ENCODE results near the gene PDK3.

PDK3 gene

GRCh38 chrX:24495700-24496099 lies 30.6 kb downstream of the PDK3 start:
- no peak overlapping the region for H3K4me3 Mint-ChIP-seq
- ATAC-seq = no peak
- no peaks in the 10 kb centered on the region for H3K9me3 Mint-ChIP-seq

GRCh38 chrX:24498181-24498580 lies 33.1 kb downstream of the PDK3 start:
- peak overlapping the region; percentile 45 for H3K27ac Mint-ChIP-seq
- no peak overlapping the region for H3K4me3 Mint-ChIP-seq
- H3K36me3 Mint-ChIP-seq = peaks cover 32% of the 10 kb centered on the region
- peaks cover 10% of the 10 kb centered on the region for H3K4me1 Mint-ChIP-seq
- DNase-seq (ENCODE audit: low spot score in 2 of 2) (no peak), ATAC-seq (peak; percentile 49)
- H3K9me3 Mint-ChIP-seq = no peaks in the 10 kb centered on the region

More at GRCh38 chrX:24495700-24496099, 30.6 kb downstream of the PDK3 start:
- Mint-ChIP-seq H3K27ac (no peak overlapping the region), H3K36me3 (peaks cover 25% of the 10 kb centered on the region), H3K4me1 (peaks cover 14% of the 10 kb centered on the region)
- DNase-seq (ENCODE audit: low spot score in 2 of 2) = no peak

- ATAC-seq = peak; percentile 79
- DNase-seq (ENCODE audit: low spot score in 2 of 2) = no peak
- Mint-ChIP-seq H3K4me1 (peaks cover 2% of the 10 kb centered on the region), H3K9me3 (no peaks in the 10 kb centered on the region), H3K27ac (peak overlapping the region; percentile 45), H3K4me3 (no peak overlapping the region), H3K36me3 (peaks cover 32% of the 10 kb centered on the region)
Measured at GRCh38 chrX:24498975-24499374, 33.9 kb downstream of the PDK3 start.

GRCh38 chrX:24506082-24506481 lies 41.0 kb downstream of the PDK3 start:
- Mint-ChIP-seq H3K27ac (no peak overlapping the region), H3K36me3 (peaks cover 64% of the 10 kb centered on the region)
- DNase-seq (ENCODE audit: low spot score in 2 of 2) = peak in 1 of 2 donors; percentile 51

GRCh38 chrX:24508375-24508774 lies 43.3 kb downstream of the PDK3 start:
- no peak overlapping the region for H3K4me3 Mint-ChIP-seq
- no peak for DNase-seq (ENCODE audit: low spot score in 2 of 2)

More at GRCh38 chrX:24506082-24506481, 41.0 kb downstream of the PDK3 start:
- Mint-ChIP-seq H3K4me1 (peaks cover 40% of the 10 kb centered on the region), H3K4me3 (no peak overlapping the region), H3K9me3 (no peaks in the 10 kb centered on the region)
- peak; percentile 98 for ATAC-seq

GRCh38 chrX:24513416-24513815 lies 48.3 kb downstream of the PDK3 start:
- Mint-ChIP-seq H3K9me3 (no peaks in the 10 kb centered on the region), H3K4me3 (no peak overlapping the region), H3K27ac (peak overlapping the region; percentile 50), H3K36me3 (peaks cover 53% of the 10 kb centered on the region), H3K4me1 (peaks cover 23% of the 10 kb centered on the region)
- ATAC-seq = peak; percentile 100
- peak; percentile 5 to 55 for DNase-seq (ENCODE audit: low spot score in 2 of 2)

More at GRCh38 chrX:24508375-24508774, 43.3 kb downstream of the PDK3 start:
- peak overlapping the region; percentile 48 for H3K27ac Mint-ChIP-seq
- H3K9me3 Mint-ChIP-seq = no peaks in the 10 kb centered on the region
- ATAC-seq = peak; percentile 69
- peaks cover 78% of the 10 kb centered on the region for H3K36me3 Mint-ChIP-seq
- H3K4me1 Mint-ChIP-seq = peaks cover 47% of the 10 kb centered on the region

GRCh38 chrX:24515447-24515846 lies 50.4 kb downstream of the PDK3 start:
- Mint-ChIP-seq H3K4me1 (peaks cover 13% of the 10 kb centered on the region), H3K4me3 (no peak overlapping the region), H3K36me3 (peaks cover 58% of the 10 kb centered on the region), H3K27ac (no peak overlapping the region), H3K9me3 (no peaks in the 10 kb centered on the region)
- DNase-seq (ENCODE audit: low spot score in 2 of 2) (no peak), ATAC-seq (no peak)

GRCh38 chrX:24520472-24520871 lies 55.4 kb downstream of the PDK3 start:
- Mint-ChIP-seq H3K36me3 (peaks cover 66% of the 10 kb centered on the region), H3K27ac (no peak overlapping the region), H3K4me3 (no peak overlapping the region)

GRCh38 chrX:24525455-24525854 lies 60.4 kb downstream of the PDK3 start:
- H3K27ac Mint-ChIP-seq = no peak overlapping the region
- H3K4me1 Mint-ChIP-seq = no peaks in the 10 kb centered on the region
- ATAC-seq (no peak), DNase-seq (ENCODE audit: low spot score in 2 of 2) (no peak)
- no peak overlapping the region for H3K4me3 Mint-ChIP-seq
- H3K9me3 Mint-ChIP-seq = no peaks in the 10 kb centered on the region
- peaks cover 82% of the 10 kb centered on the region for H3K36me3 Mint-ChIP-seq

More at GRCh38 chrX:24520472-24520871, 55.4 kb downstream of the PDK3 start:
- DNase-seq (ENCODE audit: low spot score in 2 of 2) (no peak), ATAC-seq (no peak)
- Mint-ChIP-seq H3K4me1 (peaks cover under 1% of the 10 kb centered on the region), H3K9me3 (no peaks in the 10 kb centered on the region)

- DNase-seq (ENCODE audit: low spot score in 2 of 2) (no peak), ATAC-seq (no peak)
- H3K4me1 Mint-ChIP-seq = no peaks in the 10 kb centered on the region
- H3K27ac Mint-ChIP-seq = no peak overlapping the region
- H3K9me3 Mint-ChIP-seq = no peaks in the 10 kb centered on the region
- peaks cover 82% of the 10 kb centered on the region for H3K36me3 Mint-ChIP-seq
- H3K4me3 Mint-ChIP-seq = no peak overlapping the region
Measured at GRCh38 chrX:24526616-24527015, 61.5 kb downstream of the PDK3 start.

GRCh38 chrX:24528605-24529004 lies 63.5 kb downstream of the PDK3 start:
- no peak for ATAC-seq
- Mint-ChIP-seq H3K4me3 (no peak overlapping the region), H3K27ac (no peak overlapping the region), H3K4me1 (no peaks in the 10 kb centered on the region), H3K9me3 (no peaks in the 10 kb centered on the region), H3K36me3 (peaks cover 82% of the 10 kb centered on the region)
- DNase-seq (ENCODE audit: low spot score in 2 of 2) = no peak

GRCh38 chrX:24536551-24536950 lies 71.5 kb downstream of the PDK3 start:
- DNase-seq (ENCODE audit: low spot score in 2 of 2) (no peak), ATAC-seq (no peak)
- Mint-ChIP-seq H3K4me3 (no peak overlapping the region), H3K36me3 (peaks cover 77% of the 10 kb centered on the region), H3K27ac (no peak overlapping the region), H3K4me1 (no peaks in the 10 kb centered on the region), H3K9me3 (no peaks in the 10 kb centered on the region)

GRCh38 chrX:24542756-24543155 lies 77.7 kb downstream of the PDK3 start:
- DNase-seq (ENCODE audit: low spot score in 2 of 2) (no peak), ATAC-seq (no peak)
- no peak overlapping the region for H3K27ac Mint-ChIP-seq
- peaks cover 42% of the 10 kb centered on the region for H3K36me3 Mint-ChIP-seq
- H3K4me3 Mint-ChIP-seq = no peak overlapping the region
- H3K9me3 Mint-ChIP-seq = no peaks in the 10 kb centered on the region
- no peaks in the 10 kb centered on the region for H3K4me1 Mint-ChIP-seq

- Mint-ChIP-seq H3K4me3 (no peak overlapping the region), H3K36me3 (peaks cover 14% of the 10 kb centered on the region), H3K9me3 (no peaks in the 10 kb centered on the region), H3K27ac (no peak overlapping the region), H3K4me1 (no peaks in the 10 kb centered on the region)
- no peak for ATAC-seq
- no peak for DNase-seq (ENCODE audit: low spot score in 2 of 2)
Measured at GRCh38 chrX:24547961-24548360, 82.9 kb downstream of the PDK3 start.

- ATAC-seq = no peak
- no peaks in the 10 kb centered on the region for H3K4me1 Mint-ChIP-seq
- H3K36me3 Mint-ChIP-seq = no peaks in the 10 kb centered on the region
- H3K9me3 Mint-ChIP-seq = no peaks in the 10 kb centered on the region
- no peak overlapping the region for H3K27ac Mint-ChIP-seq
- no peak for DNase-seq (ENCODE audit: low spot score in 2 of 2)
- H3K4me3 Mint-ChIP-seq = no peak overlapping the region
Measured at GRCh38 chrX:24550166-24550565, 85.1 kb downstream of the PDK3 start.

GRCh38 chrX:24553011-24553410 lies 87.9 kb downstream of the PDK3 start:
- Mint-ChIP-seq H3K36me3 (no peaks in the 10 kb centered on the region), H3K27ac (no peak overlapping the region), H3K4me1 (no peaks in the 10 kb centered on the region), H3K9me3 (no peaks in the 10 kb centered on the region), H3K4me3 (no peak overlapping the region)
- ATAC-seq (no peak), DNase-seq (ENCODE audit: low spot score in 2 of 2) (no peak)

GRCh38 chrX:24561121-24561520 lies 96.0 kb downstream of the PDK3 start:
- ATAC-seq (peak; percentile 57), DNase-seq (ENCODE audit: low spot score in 2 of 2) (no peak)
- no peaks in the 10 kb centered on the region for H3K4me1 Mint-ChIP-seq

More at GRCh38 chrX:24561121-24561520, 96.0 kb downstream of the PDK3 start:
- Mint-ChIP-seq H3K27ac (no peak overlapping the region), H3K4me3 (no peak overlapping the region), H3K9me3 (no peaks in the 10 kb centered on the region), H3K36me3 (no peaks in the 10 kb centered on the region)

Measured in stimulated activated effector memory CD8-positive, alpha-beta T cell treated with anti-CD3 and anti-CD28 coated beads, Interleukin-12 subunit alpha, Interleukin-12 subunit beta, amount 100 ng/mL, for 72 hours (primary cell).